ENCODE measurements around the gene HAO1. TPM values are rescaled to one million over a fixed set of nuclear protein-coding genes. Genes with fewer than 3 reads are reported as not detected.

Gene HAO1
- total and polyA plus RNA-seq, 8 donors: not detected

DNA sequence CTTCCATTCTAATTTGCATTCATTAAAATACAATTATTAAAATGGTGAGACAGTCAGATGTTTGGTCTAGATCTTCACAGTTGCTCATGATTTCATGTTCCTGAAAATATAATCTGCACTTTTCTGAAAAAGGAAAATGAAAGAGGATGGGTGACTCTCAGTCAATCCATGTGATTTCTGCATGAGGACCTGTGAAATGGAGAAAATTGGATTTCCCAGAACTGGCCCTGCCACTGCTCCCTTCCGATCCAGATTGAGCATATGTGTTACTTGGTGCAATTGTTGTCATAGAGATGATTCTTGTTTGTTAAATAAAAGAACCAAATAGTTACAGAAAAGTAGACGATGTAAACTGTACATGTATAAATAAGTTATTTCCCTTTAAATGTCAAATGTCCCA lies 37.4 kb downstream of the HAO1 start:
- Histone ChIP-seq H3K4me3 (no peak overlapping the region), H3K4me1 (no peaks in the 10 kb centered on the region), H3K9me3 (no peaks in the 10 kb centered on the region), H3K27ac (no peak overlapping the region), H3K27me3 (no peaks in the 10 kb centered on the region), H3K36me3 (no peaks in the 10 kb centered on the region)
- WGBS, 5 donors: 79 to 85% (median 81%) methylated on average over 2 of the region's 2 CpGs
- TF ChIP-seq, protein P1, sequence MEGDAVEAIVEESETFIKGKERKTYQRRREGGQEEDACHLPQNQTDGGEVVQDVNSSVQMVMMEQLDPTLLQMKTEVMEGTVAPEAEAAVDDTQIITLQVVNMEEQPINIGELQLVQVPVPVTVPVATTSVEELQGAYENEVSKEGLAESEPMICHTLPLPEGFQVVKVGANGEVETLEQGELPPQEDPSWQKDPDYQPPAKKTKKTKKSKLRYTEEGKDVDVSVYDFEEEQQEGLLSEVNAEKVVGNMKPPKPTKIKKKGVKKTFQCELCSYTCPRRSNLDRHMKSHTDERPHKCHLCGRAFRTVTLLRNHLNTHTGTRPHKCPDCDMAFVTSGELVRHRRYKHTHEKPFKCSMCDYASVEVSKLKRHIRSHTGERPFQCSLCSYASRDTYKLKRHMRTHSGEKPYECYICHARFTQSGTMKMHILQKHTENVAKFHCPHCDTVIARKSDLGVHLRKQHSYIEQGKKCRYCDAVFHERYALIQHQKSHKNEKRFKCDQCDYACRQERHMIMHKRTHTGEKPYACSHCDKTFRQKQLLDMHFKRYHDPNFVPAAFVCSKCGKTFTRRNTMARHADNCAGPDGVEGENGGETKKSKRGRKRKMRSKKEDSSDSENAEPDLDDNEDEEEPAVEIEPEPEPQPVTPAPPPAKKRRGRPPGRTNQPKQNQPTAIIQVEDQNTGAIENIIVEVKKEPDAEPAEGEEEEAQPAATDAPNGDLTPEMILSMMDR (IDR thresholded peaks at IDR 0.05): no peak
- TF ChIP-seq POLR2A (IDR thresholded peaks at IDR 0.05) (no peak), EP300 (IDR thresholded peaks at IDR 0.05) (no peak), POLR2AphosphoS5 (IDR thresholded peaks at IDR 0.05) (no peak)
- intact Hi-C loops (cut with DNase I; ENCODE audit: low total_unique reads): no loop called here
- no peak for DNase-seq

DNA sequence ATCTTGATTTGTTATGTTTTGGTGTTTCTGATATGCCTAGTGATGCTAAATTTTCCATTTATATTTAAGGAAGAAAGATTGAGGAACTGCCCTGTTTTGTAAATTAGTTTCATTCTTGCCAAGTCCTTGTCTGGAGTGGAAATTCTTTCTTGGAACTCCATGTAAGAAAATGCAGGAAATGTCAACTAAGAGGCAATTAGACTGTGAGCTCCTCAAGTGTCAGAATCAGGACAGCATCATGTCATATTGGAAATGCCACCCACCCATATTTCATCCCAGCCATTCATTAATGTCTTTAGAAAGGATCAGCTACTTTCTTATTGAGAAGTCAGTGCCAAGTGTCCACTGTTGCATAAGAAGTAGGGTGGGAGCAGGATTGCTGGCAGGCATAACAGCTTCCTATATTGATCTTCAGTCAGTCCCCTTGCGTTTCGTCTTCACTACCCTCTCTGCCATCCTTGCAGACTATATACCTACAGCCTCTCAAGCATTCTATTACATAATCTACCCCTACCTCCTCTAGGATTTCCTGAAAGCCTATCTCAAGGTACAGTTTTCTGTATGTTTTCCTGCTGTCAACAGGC lies 42.4 kb downstream of the HAO1 start:
- TF ChIP-seq POLR2AphosphoS5 (IDR thresholded peaks at IDR 0.05) (no peak), POLR2A (IDR thresholded peaks at IDR 0.05) (no peak), EP300 (IDR thresholded peaks at IDR 0.05) (no peak)
- TF ChIP-seq, protein P1 (IDR thresholded peaks at IDR 0.05): no peak
- no peaks in the 10 kb centered on the region for H3K9me3 ChIP-seq
- H3K27ac ChIP-seq: no peak overlapping the region

DNA sequence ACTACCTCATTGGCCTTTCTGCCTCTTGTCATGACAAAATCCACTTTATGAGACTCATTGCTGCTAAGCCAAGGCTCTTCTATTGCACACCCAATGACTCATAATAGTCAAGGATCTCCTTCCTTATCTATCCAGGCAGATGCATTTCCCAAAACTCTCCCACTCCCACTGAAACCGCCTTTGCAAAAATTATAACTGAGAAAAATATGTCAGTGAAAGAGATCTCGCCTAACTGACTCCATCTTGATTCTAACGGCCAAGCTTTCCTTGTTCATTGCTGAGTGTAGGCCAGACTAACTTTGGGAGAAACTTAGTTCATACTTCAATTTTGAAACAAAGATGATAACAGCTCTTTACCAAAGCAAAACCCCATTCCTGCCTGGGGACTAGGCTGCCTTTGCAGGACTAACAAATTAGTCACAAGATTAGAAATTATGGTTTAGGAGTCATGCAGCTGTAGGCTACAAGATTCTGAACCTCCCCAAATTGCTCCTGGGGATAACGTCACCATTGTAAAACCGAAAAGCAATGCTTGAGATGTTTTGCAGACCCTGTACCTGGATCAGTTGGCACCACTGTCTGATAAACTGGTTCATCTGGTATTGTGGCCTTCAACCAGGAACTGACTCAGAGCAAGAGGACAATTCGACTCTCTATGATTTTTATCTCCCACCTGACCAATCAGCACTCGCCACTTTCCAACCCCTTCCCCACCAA lies 47.1 kb downstream of the HAO1 start:
- no peak for DNase-seq
- Histone ChIP-seq H3K4me1 (no peaks in the 10 kb centered on the region), H3K36me3 (no peaks in the 10 kb centered on the region), H3K9me3 (no peaks in the 10 kb centered on the region), H3K27ac (no peak overlapping the region), H3K27me3 (no peaks in the 10 kb centered on the region), H3K4me3 (no peak overlapping the region)
- 86 to 91% (median 87%) methylated on average over 7 of the region's 7 CpGs for WGBS, 5 donors
- intact Hi-C loops (cut with DNase I; ENCODE audit: low total_unique reads): no loop called here
- no peak for TF ChIP-seq EP300 (IDR thresholded peaks at IDR 0.05)
- TF ChIP-seq POLR2AphosphoS5 (IDR thresholded peaks at IDR 0.05): no peak
- TF ChIP-seq, protein P1 (IDR thresholded peaks at IDR 0.05): no peak
- TF ChIP-seq POLR2A (IDR thresholded peaks at IDR 0.05): no peak

More for the DNA sequence above, 42.4 kb downstream of the HAO1 start:
- H3K4me3 ChIP-seq: no peak overlapping the region
- no peak for DNase-seq
- H3K36me3 ChIP-seq: no peaks in the 10 kb centered on the region
- WGBS, 5 donors: 69 to 89% (median 76%) methylated on average over 2 of the region's 2 CpGs
- intact Hi-C loops (cut with DNase I; ENCODE audit: low total_unique reads): no loop called here
- H3K4me1 ChIP-seq: no peaks in the 10 kb centered on the region
- H3K27me3 ChIP-seq: no peaks in the 10 kb centered on the region

DNA sequence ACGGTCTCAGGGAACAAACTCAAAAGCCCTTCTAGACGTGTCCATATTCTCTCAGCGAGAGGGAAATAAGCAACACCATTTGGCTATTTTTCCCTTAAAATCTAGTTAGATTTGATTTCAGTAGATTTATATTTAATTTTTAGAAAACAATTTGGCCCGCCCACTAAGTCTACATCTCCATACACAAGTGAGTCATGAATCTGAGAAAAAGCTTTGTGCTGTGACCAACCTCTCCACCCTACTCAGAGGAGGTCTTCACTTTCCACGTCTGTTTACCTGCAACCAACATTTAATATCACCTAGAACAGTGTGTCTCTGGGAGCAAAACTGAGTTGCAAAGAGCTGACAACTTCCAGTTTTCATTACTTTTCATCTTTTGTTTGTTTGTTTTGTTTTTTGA lies 48.6 kb downstream of the HAO1 start:
- DNase-seq: no peak
- H3K9me3 ChIP-seq: no peaks in the 10 kb centered on the region
- no peaks in the 10 kb centered on the region for H3K27me3 ChIP-seq
- H3K4me3 ChIP-seq: no peak overlapping the region
- 81 to 92% (median 86%) methylated on average over 5 of the region's 5 CpGs for WGBS, 5 donors
- intact Hi-C loops (cut with DNase I; ENCODE audit: low total_unique reads): no loop called here
- H3K27ac ChIP-seq: no peak overlapping the region
- no peaks in the 10 kb centered on the region for H3K36me3 ChIP-seq
- TF ChIP-seq POLR2A (IDR thresholded peaks at IDR 0.05): no peak
- TF ChIP-seq, protein P1 (IDR thresholded peaks at IDR 0.05): no peak
- TF ChIP-seq EP300 (IDR thresholded peaks at IDR 0.05): no peak
- no peak for TF ChIP-seq POLR2AphosphoS5 (IDR thresholded peaks at IDR 0.05)
- H3K4me1 ChIP-seq: no peaks in the 10 kb centered on the region
